Osteocyte (in vitro differentiated cells): ENCODE measurements around the gene ABCF1. TPM values are rescaled to one million over a fixed set of nuclear protein-coding genes. Genes with fewer than 3 reads are reported as not detected.

Experiments used
- DNase-seq: peaks from one replicate; pipeline ENCODE4 v3.0.0; 2021; ENCODE audit warnings: mixed read lengths; ENCODE audit not compliant: unreplicated experiment; ENCODE audit errors: extremely low spot score
- H3K27ac Mint-ChIP-seq: one replicate; pipeline ENCODE4 v1.8.0; 2021; ENCODE audit warnings: mild to moderate bottlenecking, mixed read lengths; ENCODE audit not compliant: unreplicated experiment
- H3K27me3 Mint-ChIP-seq: one replicate; pipeline ENCODE4 v1.8.0; 2021; ENCODE audit warnings: mixed read lengths; ENCODE audit not compliant: unreplicated experiment
- H3K36me3 Mint-ChIP-seq: one replicate; pipeline ENCODE4 v1.8.0; 2021; ENCODE audit warnings: mixed read lengths; ENCODE audit not compliant: unreplicated experiment
- H3K4me1 Mint-ChIP-seq: one replicate; pipeline ENCODE4 v1.8.0; 2021; ENCODE audit warnings: mixed read lengths; ENCODE audit not compliant: unreplicated experiment
- H3K4me3 Mint-ChIP-seq: one replicate; pipeline ENCODE4 v1.8.0; 2021; ENCODE audit warnings: mild to moderate bottlenecking, moderate library complexity, mixed read lengths; ENCODE audit not compliant: unreplicated experiment
- H3K9me3 Mint-ChIP-seq: one replicate; pipeline ENCODE4 v1.8.0; 2021; ENCODE audit warnings: mixed read lengths; ENCODE audit not compliant: unreplicated experiment
- CTCF ChIP-seq: fragments of 200-600 bp; sonication (generic); IDR thresholded peaks from 2 replicates; pipeline ENCODE4 v1.5.0; 2021; ENCODE audit warnings: antibody characterized with exemption, mild to moderate bottlenecking, moderate library complexity
- total RNA-seq: library from RNA; stranded (reverse); gene quantifications from 2 replicates; pipeline ENCODE4 v1.2.1, GENCODE V29; 2021

ABCF1 gene
- total RNA-seq, 1 donor from 2014 or later: 70.5 TPM

GRCh38 chr6:30562470-30563425 is 8.5 kb upstream of the ABCF1 start:
- TF ChIP-seq CTCF: no peak
- Mint-ChIP-seq H3K4me3 (no peak overlapping the region), H3K4me1 (peaks cover 14% of the 10 kb centered on the region), H3K9me3 (no peaks in the 10 kb centered on the region), H3K36me3 (peaks cover 20% of the 10 kb centered on the region), H3K27ac (peak overlapping the region; percentile 34), H3K27me3 (no peaks in the 10 kb centered on the region)
- no peak for DNase-seq

DNA sequence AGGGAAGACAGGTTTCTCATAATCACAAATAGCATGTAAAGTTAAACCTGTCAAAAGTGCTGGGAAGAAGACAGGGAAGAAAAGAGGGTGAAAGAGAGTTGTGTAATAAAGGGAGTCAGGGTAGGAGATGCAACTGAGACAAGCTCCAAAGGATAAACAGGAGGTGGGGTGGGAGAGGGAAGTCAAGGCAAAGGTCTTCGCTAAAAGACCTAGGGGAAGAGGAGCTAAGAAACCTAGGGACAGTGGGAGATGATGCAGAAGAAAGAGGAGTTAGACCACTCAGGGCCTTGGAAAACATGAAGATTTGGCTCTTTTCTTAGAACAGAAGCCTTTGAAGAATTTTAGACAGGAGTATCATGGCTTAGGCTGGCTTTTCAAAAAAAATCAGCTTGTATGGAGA is 7.1 kb upstream of the ABCF1 start:
- no peaks in the 10 kb centered on the region for H3K9me3 Mint-ChIP-seq
- H3K36me3 Mint-ChIP-seq: peaks cover 20% of the 10 kb centered on the region
- no peak overlapping the region for H3K4me3 Mint-ChIP-seq
- H3K27ac Mint-ChIP-seq: no peak overlapping the region
- peaks cover 6% of the 10 kb centered on the region for H3K4me1 Mint-ChIP-seq
- no peaks in the 10 kb centered on the region for H3K27me3 Mint-ChIP-seq
- TF ChIP-seq CTCF: no peak
- no peak for DNase-seq

GRCh38 chr6:30565772-30566171 is 5.5 kb upstream of the ABCF1 start:
- H3K27ac Mint-ChIP-seq: no peak overlapping the region
- no peaks in the 10 kb centered on the region for H3K9me3 Mint-ChIP-seq
- peaks cover 15% of the 10 kb centered on the region for H3K4me1 Mint-ChIP-seq
- H3K27me3 Mint-ChIP-seq: no peaks in the 10 kb centered on the region
- TF ChIP-seq CTCF: no peak
- no peak for DNase-seq
- no peak overlapping the region for H3K4me3 Mint-ChIP-seq
- H3K36me3 Mint-ChIP-seq: peaks cover 17% of the 10 kb centered on the region

DNA sequence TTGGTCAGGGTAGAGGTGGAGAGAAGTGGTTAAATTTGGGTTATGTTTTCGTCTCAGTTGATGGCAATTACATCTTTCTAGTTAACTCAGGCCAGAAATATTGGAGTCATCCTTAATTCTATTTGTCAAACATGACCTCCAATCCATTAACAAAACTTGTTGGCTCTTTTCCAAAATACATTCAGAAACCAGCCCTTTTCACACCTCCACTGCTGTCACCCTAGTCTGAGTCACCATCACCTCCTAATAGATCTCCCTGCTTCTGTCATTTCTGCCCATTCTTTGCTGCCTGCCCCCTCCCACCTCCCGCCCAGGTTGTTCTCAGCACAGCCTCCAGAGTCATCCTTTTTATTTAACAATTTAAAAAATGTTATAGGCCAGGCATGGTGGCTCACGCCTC is 3.0 kb upstream of the ABCF1 start:
- Mint-ChIP-seq H3K27me3 (no peaks in the 10 kb centered on the region), H3K36me3 (peaks cover 2% of the 10 kb centered on the region), H3K27ac (no peak overlapping the region), H3K4me3 (no peak overlapping the region), H3K4me1 (peaks cover 38% of the 10 kb centered on the region), H3K9me3 (no peaks in the 10 kb centered on the region)
- TF ChIP-seq CTCF: no peak
- DNase-seq: no peak

DNA sequence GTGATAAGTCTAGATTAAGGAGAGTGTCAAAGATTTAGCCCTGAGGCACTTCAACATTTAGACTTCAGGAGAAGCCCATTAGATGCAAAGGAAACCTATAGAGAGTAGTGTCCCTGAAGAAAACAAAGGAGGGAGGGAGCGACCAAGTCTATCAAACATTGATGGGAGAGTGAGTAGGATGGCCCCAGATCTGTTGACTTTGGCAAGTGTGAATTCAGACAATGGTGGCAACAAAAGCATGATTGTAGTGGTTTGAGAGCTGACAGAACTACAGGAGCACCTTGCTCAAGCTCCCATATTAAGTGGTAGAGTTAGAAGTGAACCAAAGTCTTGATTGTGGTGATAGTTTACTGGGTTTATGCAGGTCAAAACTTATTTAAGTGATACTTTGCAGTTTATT is 979 bp upstream of the ABCF1 start:
- peaks cover 51% of the 10 kb centered on the region for H3K4me1 Mint-ChIP-seq
- no peaks in the 10 kb centered on the region for H3K27me3 Mint-ChIP-seq
- H3K4me3 Mint-ChIP-seq: peak overlapping the region; percentile 98
- no peak for DNase-seq
- no peaks in the 10 kb centered on the region for H3K9me3 Mint-ChIP-seq
- TF ChIP-seq CTCF: no peak
- no peaks in the 10 kb centered on the region for H3K36me3 Mint-ChIP-seq
- peak overlapping the region; percentile 98 for H3K27ac Mint-ChIP-seq
